ENCODE measurements around the gene MPV17. TPM values are rescaled to one million over a fixed set of nuclear protein-coding genes. Genes with fewer than 3 reads are reported as not detected.
"Not testable (repeated sequence)": the region's sequence is repeated elsewhere in the genome, so short reads cannot be mapped to it uniquely, and the experiment has no call there.

MPV17 gene
- total RNA-seq, 2 donors from 2014 or later = 46.6 to 59.6 TPM

DNA sequence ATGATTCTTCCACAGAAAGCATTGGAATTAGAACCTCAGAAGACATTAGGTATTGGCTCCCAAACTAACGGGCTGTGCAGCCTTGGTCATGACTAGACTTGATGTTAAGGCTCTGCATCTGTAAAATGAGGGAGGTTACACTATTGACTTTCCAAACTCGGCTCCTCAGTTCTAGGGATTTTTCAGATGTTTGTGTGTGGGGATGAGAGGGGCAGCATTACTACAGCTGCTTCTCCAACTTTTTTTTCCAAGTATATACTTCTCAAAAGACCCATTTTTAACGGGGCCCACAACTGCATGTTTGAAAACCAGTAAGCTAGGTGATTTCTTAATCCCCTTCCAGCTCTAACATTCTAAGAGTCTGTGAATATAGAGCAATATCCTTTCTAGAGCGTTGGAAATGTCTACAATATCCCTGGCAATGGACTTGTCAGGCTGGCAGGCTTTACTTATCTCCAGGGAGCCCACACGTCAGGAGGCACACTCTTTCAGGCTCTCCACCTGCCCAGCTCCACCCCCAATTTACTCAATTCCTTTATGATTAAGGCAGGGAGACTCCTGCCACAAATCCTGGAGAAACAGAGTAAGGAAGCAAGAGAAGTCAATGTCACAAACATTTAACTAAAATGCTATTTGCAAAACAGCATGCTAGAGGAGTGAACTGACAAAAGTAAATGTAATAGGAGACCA, 844 bp upstream of the MPV17 start:
- H3K9me3 Mint-ChIP-seq = no peaks in the 10 kb centered on the region
- H3K9me3 ChIP-seq (ENCODE audit: control insufficient read depth, low read length) = no peaks in the 10 kb centered on the region
- TF ChIP-seq, protein P1, sequence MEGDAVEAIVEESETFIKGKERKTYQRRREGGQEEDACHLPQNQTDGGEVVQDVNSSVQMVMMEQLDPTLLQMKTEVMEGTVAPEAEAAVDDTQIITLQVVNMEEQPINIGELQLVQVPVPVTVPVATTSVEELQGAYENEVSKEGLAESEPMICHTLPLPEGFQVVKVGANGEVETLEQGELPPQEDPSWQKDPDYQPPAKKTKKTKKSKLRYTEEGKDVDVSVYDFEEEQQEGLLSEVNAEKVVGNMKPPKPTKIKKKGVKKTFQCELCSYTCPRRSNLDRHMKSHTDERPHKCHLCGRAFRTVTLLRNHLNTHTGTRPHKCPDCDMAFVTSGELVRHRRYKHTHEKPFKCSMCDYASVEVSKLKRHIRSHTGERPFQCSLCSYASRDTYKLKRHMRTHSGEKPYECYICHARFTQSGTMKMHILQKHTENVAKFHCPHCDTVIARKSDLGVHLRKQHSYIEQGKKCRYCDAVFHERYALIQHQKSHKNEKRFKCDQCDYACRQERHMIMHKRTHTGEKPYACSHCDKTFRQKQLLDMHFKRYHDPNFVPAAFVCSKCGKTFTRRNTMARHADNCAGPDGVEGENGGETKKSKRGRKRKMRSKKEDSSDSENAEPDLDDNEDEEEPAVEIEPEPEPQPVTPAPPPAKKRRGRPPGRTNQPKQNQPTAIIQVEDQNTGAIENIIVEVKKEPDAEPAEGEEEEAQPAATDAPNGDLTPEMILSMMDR (conservative IDR thresholded peaks at IDR 0.05) = no peak
- H3K27ac ChIP-seq (ENCODE audit: low read depth, low read length) = peak overlapping the region; percentile 89
- peak overlapping the region; percentile 99 for H3K27ac Mint-ChIP-seq
- H3K27me3 ChIP-seq (ENCODE audit: control insufficient read depth, insufficient read depth, low read length, poor library complexity, severe bottlenecking) = no peaks in the 10 kb centered on the region
- H3K4me3 Mint-ChIP-seq = peak overlapping the region; percentile 93
- H3K36me3 ChIP-seq (ENCODE audit: control insufficient read depth, insufficient read depth, low read length) = peaks cover 30% of the 10 kb centered on the region
- 41 to 47% methylated on average over 3 to 5 of the region's 5 CpGs for WGBS, 2 experiments (ENCODE audit: insufficient coverage in 1 of 2, insufficient read length in 1 of 2)
- peaks cover 26% of the 10 kb centered on the region for H3K36me3 Mint-ChIP-seq (ENCODE audit: low read depth)
- H3K4me3 ChIP-seq (ENCODE audit: low read length) = peak overlapping the region; percentile 98
- DNase-seq = no peak
- H3K27me3 Mint-ChIP-seq (ENCODE audit: insufficient read depth) = no peaks in the 10 kb centered on the region
- H3K4me1 ChIP-seq (ENCODE audit: control insufficient read depth, insufficient read depth, low read length) = no peaks in the 10 kb centered on the region
- H3K4me1 Mint-ChIP-seq = peaks cover 15% of the 10 kb centered on the region
- peak overlapping the region; percentile 99 for H3K9ac ChIP-seq (ENCODE audit: extremely low read depth, low read length, poor library complexity, severe bottlenecking)

DNA sequence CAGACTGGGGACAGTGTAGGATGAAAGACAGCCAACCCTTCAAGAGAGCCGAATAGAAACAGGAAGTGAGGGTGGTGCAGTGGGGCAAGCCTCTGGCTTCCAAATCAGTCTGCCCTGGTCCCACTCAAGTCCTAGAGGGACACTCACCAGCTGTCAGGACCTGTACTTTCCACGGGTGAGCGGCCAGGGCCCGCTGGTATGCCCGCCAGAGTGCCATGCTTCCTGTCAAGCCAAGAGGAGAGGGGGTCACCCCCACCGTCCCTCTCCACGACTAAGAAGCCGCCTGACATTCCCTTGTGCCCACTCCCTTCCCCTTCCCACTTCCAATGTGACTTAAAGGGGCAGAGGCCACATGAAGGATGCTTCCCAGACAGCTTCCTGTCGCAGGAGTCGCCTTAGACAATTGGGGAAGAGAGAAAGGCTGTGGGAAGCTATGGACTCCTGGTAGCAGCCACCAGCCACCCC, 564 bp downstream of the MPV17 start:
- Histone ChIP-seq H3K9ac (ENCODE audit: extremely low read depth, low read length, poor library complexity, severe bottlenecking) (peak overlapping the region; percentile 99), H3K9me3 (ENCODE audit: control insufficient read depth, low read length) (no peaks in the 10 kb centered on the region), H3K27ac (ENCODE audit: low read depth, low read length) (no peak overlapping the region), H3K4me3 (ENCODE audit: low read length) (peak overlapping the region; percentile 98), H3K36me3 (ENCODE audit: control insufficient read depth, insufficient read depth, low read length) (peaks cover 18% of the 10 kb centered on the region), H3K27me3 (ENCODE audit: control insufficient read depth, insufficient read depth, low read length, poor library complexity, severe bottlenecking) (no peaks in the 10 kb centered on the region), H3K4me1 (ENCODE audit: control insufficient read depth, insufficient read depth, low read length) (no peaks in the 10 kb centered on the region)
- Mint-ChIP-seq H3K27ac (peak overlapping the region; percentile 99), H3K36me3 (ENCODE audit: low read depth) (peaks cover 14% of the 10 kb centered on the region), H3K9me3 (no peaks in the 10 kb centered on the region), H3K27me3 (ENCODE audit: insufficient read depth) (no peaks in the 10 kb centered on the region), H3K4me1 (peaks cover 15% of the 10 kb centered on the region), H3K4me3 (peak overlapping the region; percentile 93)
- TF ChIP-seq, protein P1 (conservative IDR thresholded peaks at IDR 0.05) = no peak
- no peak for DNase-seq
- 14 to 18% methylated on average over 5 to 10 of the region's 10 CpGs for WGBS, 2 experiments (ENCODE audit: insufficient coverage in 1 of 2, insufficient read length in 1 of 2)

DNA sequence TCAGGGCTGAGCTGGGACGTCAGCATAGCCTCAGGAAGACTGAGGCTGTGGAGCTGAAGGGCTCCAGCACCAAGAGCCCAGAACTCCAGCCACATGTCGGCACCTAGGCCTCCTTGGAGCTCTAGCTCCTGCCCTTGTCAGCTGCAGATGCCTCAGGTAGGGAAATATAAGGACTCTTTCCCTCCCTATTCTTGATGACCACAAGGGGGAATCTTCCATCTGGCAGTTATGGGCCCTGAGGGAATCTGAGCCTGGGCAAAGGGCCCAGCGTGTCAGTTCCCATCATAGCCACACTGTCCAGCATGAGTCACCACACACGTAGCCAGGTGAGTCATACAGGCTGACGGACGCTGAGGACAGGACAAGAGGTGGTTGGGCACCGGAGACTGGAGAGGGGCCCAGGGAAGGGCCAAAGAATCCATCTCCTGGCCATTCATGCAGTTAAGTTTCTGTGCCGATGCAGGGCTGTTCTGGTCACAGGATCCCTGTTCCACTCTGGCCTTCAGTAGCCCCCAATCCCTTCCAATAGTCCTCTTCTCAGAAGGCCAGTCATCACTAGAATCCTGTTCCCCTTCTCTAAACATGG, 1.8 kb downstream of the MPV17 start:
- no peaks in the 10 kb centered on the region for H3K27me3 Mint-ChIP-seq (ENCODE audit: insufficient read depth)
- no peak overlapping the region for H3K9ac ChIP-seq (ENCODE audit: extremely low read depth, low read length, poor library complexity, severe bottlenecking)
- H3K4me1 Mint-ChIP-seq = peaks cover 15% of the 10 kb centered on the region
- no peak overlapping the region for H3K4me3 ChIP-seq (ENCODE audit: low read length)
- peaks cover 7% of the 10 kb centered on the region for H3K36me3 ChIP-seq (ENCODE audit: control insufficient read depth, insufficient read depth, low read length)
- no peaks in the 10 kb centered on the region for H3K9me3 ChIP-seq (ENCODE audit: control insufficient read depth, low read length)
- peak overlapping the region; percentile 91 for H3K27ac Mint-ChIP-seq
- WGBS, 2 experiments (ENCODE audit: insufficient coverage in 1 of 2, insufficient read length in 1 of 2) = 66 to 84% methylated on average over 4 to 8 of the region's 8 CpGs
- H3K36me3 Mint-ChIP-seq (ENCODE audit: low read depth) = peaks cover 3% of the 10 kb centered on the region
- H3K27me3 ChIP-seq (ENCODE audit: control insufficient read depth, insufficient read depth, low read length, poor library complexity, severe bottlenecking) = no peaks in the 10 kb centered on the region
- DNase-seq = peak; percentile 89
- H3K4me1 ChIP-seq (ENCODE audit: control insufficient read depth, insufficient read depth, low read length) = no peaks in the 10 kb centered on the region
- no peak overlapping the region for H3K27ac ChIP-seq (ENCODE audit: low read depth, low read length)
- H3K9me3 Mint-ChIP-seq = no peaks in the 10 kb centered on the region
- TF ChIP-seq, protein P1 (conservative IDR thresholded peaks at IDR 0.05) = peak; percentile 78
- H3K4me3 Mint-ChIP-seq = peak overlapping the region; percentile 37

GRCh38 chr2:27319839-27320238, 3.1 kb downstream of the MPV17 start:
- H3K27ac Mint-ChIP-seq; H3K9me3 Mint-ChIP-seq; H3K4me3 ChIP-seq (ENCODE audit: low read length); H3K27me3 ChIP-seq (ENCODE audit: control insufficient read depth, insufficient read depth, low read length, poor library complexity, severe bottlenecking); H3K27me3 Mint-ChIP-seq (ENCODE audit: insufficient read depth); H3K9ac ChIP-seq (ENCODE audit: extremely low read depth, low read length, poor library complexity, severe bottlenecking); H3K36me3 ChIP-seq (ENCODE audit: control insufficient read depth, insufficient read depth, low read length); DNase-seq; H3K9me3 ChIP-seq (ENCODE audit: control insufficient read depth, low read length); H3K4me1 ChIP-seq (ENCODE audit: control insufficient read depth, insufficient read depth, low read length); H3K27ac ChIP-seq (ENCODE audit: low read depth, low read length); H3K4me3 Mint-ChIP-seq; H3K36me3 Mint-ChIP-seq (ENCODE audit: low read depth): not testable (repeated sequence)
- 93 to 95% methylated on average over 11 to 15 of the region's 15 CpGs for WGBS, 2 experiments (ENCODE audit: insufficient coverage in 1 of 2, insufficient read length in 1 of 2)
- peaks cover 15% of the 10 kb centered on the region for H3K4me1 Mint-ChIP-seq

Measured in endodermal cell (in vitro differentiated cells).